G401 (cell line): ENCODE measurements around the gene SH3RF3. TPM values are rescaled to one million over a fixed set of nuclear protein-coding genes. Genes with fewer than 3 reads are reported as not detected.

Experiments
- DNase-seq: peaks from one replicate; pipeline ENCODE4 v3.0.0-alpha.2; 2015; ENCODE audit warnings: low spot score
- in situ Hi-C: cut with HindIII; loops from 2 replicates; pipeline ENCODE4 v1.10.0; 2016; ENCODE audit warnings: low sequenced_read_pairs, mixed read lengths
- total RNA-seq: library from RNA; depleted of rRNA; stranded (reverse); fragments of >200 nt; shearing (Covaris generic); gene quantifications from 2 replicates; pipeline ENCODE4 v1.2.3, GENCODE V29; 2014

SH3RF3 gene
- total RNA-seq, 1 experiment from 2014 or later = not detected

- in situ Hi-C loops = no loop called here
- no peak for DNase-seq
Observed at GRCh38 chr2:109421642-109422041, 292.6 kb downstream of the SH3RF3 start.

- in situ Hi-C loops = no loop called here
- no peak for DNase-seq
Observed at GRCh38 chr2:109422071-109422757, 293.2 kb downstream of the SH3RF3 start.

GRCh38 chr2:109422758-109423500, 293.9 kb downstream of the SH3RF3 start:
- DNase-seq = no peak
- in situ Hi-C loops = no loop called here

- no peak for DNase-seq
- in situ Hi-C loops = no loop called here
Observed at GRCh38 chr2:109423556-109424359, 294.8 kb downstream of the SH3RF3 start.

- no peak for DNase-seq
- in situ Hi-C loops = no loop called here
Observed at GRCh38 chr2:109425411-109425810, 296.4 kb downstream of the SH3RF3 start.

- no peak for DNase-seq
- in situ Hi-C loops = no loop called here
Observed at GRCh38 chr2:109427661-109428091, 298.7 kb downstream of the SH3RF3 start.

- in situ Hi-C loops = no loop called here
- no peak for DNase-seq
Observed at GRCh38 chr2:109428281-109428680, 299.3 kb downstream of the SH3RF3 start.

GRCh38 chr2:109428841-109429566, 300.0 kb downstream of the SH3RF3 start:
- DNase-seq = no peak
- in situ Hi-C loops = no loop called here

GRCh38 chr2:109429567-109430328, 300.7 kb downstream of the SH3RF3 start:
- in situ Hi-C loops = no loop called here
- DNase-seq = no peak

GRCh38 chr2:109430329-109430636, 301.3 kb downstream of the SH3RF3 start:
- in situ Hi-C loops = no loop called here
- no peak for DNase-seq

GRCh38 chr2:109432421-109432820, 303.4 kb downstream of the SH3RF3 start:
- in situ Hi-C loops = no loop called here
- no peak for DNase-seq

- in situ Hi-C loops = no loop called here
- no peak for DNase-seq
Observed at GRCh38 chr2:109433486-109433885, 304.5 kb downstream of the SH3RF3 start.

- in situ Hi-C loops = no loop called here
- DNase-seq = no peak
Observed at GRCh38 chr2:109433926-109434325, 304.9 kb downstream of the SH3RF3 start.

- in situ Hi-C loops = no loop called here
- DNase-seq = no peak
Observed at GRCh38 chr2:109434351-109434750, 305.3 kb downstream of the SH3RF3 start.

- DNase-seq = no peak
- in situ Hi-C loops = no loop called here
Observed at GRCh38 chr2:109435066-109435690, 306.2 kb downstream of the SH3RF3 start.

- in situ Hi-C loops = no loop called here
- DNase-seq = no peak
Observed at GRCh38 chr2:109435901-109436598, 307.0 kb downstream of the SH3RF3 start.

- in situ Hi-C loops = no loop called here
- DNase-seq = no peak
Observed at GRCh38 chr2:109436610-109437225, 307.7 kb downstream of the SH3RF3 start.
